Thyroid gland (tissue), 4 donors: ENCODE measurements around the gene STK24.

Experiments
- CTCF ChIP-seq, 6 experiments: fragments of 200-600 bp in 3 of 6; fragments of 450-650 bp in 3 of 6; sonication (generic) in 3 of 6; IDR thresholded peaks; one replicate each; pipeline ENCODE4 v1.5.1; 2016 to 2019; ENCODE audit warnings: antibody characterized with exemption in 6 of 6, mild to moderate bottlenecking in 2 of 6, inconsistent platforms in 1 of 6, moderate library complexity in 1 of 6
- POLR2A ChIP-seq, 2 donors: fragments of 450-650 bp; IDR thresholded peaks; one replicate each; pipeline ENCODE4 v1.6.1; 2017; ENCODE audit warnings: antibody characterized with exemption in 2 of 2, mild to moderate bottlenecking in 2 of 2, moderate library complexity in 1 of 2

GRCh38 chr13:98454389-98454881 is 122.5 kb downstream of the STK24 start:
- TF ChIP-seq POLR2A (IDR thresholded peaks at IDR 0.05), result peak in 1 of 2 donors; percentile 53
- no peak for TF ChIP-seq CTCF (IDR thresholded peaks at IDR 0.05)
